GM06990 (cell line): ENCODE measurements around the gene HIC1.

Experiments
- DNase-seq: peaks from one replicate; pipeline ENCODE4 v3.0.0-alpha.2; 2011; ENCODE audit not compliant: insufficient read length; ENCODE audit errors: extremely low read depth
- H3K27me3 ChIP-seq: replicated peaks from 2 replicates; pipeline ENCODE4 v1.6.0; 2011; ENCODE audit warnings: low read length; ENCODE audit not compliant: control insufficient read depth, insufficient read depth
- H3K36me3 ChIP-seq: 2 replicates; pipeline ENCODE4 v1.5.1; 2011; ENCODE audit warnings: low read length; ENCODE audit not compliant: control insufficient read depth, insufficient read depth
- H3K4me3 ChIP-seq: replicated peaks from 2 replicates; pipeline ENCODE4 v1.5.1; 2011; ENCODE audit warnings: low read depth, mild to moderate bottlenecking, control low read depth, low read length
- TF ChIP-seq, protein P1 (sequence below): IDR thresholded peaks from 2 replicates; pipeline ENCODE4 v1.5.1; 2011; ENCODE audit warnings: low read length, control low read depth, mild to moderate bottlenecking, inconsistent platforms; ENCODE audit not compliant: insufficient read depth, poor library complexity, severe bottlenecking

Gene HIC1, protein sequence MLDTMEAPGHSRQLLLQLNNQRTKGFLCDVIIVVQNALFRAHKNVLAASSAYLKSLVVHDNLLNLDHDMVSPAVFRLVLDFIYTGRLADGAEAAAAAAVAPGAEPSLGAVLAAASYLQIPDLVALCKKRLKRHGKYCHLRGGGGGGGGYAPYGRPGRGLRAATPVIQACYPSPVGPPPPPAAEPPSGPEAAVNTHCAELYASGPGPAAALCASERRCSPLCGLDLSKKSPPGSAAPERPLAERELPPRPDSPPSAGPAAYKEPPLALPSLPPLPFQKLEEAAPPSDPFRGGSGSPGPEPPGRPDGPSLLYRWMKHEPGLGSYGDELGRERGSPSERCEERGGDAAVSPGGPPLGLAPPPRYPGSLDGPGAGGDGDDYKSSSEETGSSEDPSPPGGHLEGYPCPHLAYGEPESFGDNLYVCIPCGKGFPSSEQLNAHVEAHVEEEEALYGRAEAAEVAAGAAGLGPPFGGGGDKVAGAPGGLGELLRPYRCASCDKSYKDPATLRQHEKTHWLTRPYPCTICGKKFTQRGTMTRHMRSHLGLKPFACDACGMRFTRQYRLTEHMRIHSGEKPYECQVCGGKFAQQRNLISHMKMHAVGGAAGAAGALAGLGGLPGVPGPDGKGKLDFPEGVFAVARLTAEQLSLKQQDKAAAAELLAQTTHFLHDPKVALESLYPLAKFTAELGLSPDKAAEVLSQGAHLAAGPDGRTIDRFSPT

DNA sequence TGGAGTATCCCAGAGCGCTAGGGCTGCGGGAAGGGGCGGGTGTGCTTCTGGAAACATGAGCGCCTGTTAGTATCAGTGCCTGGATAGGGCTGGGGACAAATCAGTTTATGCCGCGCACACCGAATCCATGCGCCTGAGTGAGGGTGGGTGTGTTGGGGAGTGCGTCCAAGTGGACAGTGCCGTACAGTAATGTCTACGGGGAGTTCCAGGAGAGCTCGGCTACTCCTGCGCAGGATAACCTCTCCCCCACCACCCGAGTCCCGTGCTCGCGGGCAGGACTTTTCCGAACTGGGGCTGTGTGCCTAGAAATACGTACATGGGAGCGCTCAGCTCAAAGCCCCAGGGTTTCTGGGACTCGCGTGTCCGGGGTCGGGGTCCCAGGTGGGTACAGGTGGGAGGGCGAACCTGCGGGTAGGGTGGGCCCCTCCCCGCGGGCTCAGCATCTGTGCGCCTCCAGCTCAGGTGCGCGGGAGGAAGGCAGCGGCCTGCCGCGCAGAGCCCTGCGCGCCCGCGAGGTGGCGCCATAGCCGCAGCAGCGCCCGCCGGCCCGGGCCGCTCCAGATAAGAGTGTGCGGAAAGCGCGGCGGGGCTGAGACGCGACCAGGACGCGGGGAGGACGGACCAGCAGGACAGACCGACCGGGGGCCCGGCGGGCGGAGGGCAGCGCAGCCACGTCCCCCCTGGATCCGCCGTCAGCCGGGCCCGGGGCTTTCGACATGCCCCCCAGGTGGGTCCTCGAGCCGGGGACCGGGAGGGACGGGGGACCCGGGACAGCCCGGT is at the start of gene HIC1:
Gene HIC1 (plus strand): TSS at position 592 of the 780 bp plus-strand sequence. CDS start 1,588 bp downstream, outside the sequence.
- peak; percentile 88 for DNase-seq
- TF ChIP-seq, protein P1, sequence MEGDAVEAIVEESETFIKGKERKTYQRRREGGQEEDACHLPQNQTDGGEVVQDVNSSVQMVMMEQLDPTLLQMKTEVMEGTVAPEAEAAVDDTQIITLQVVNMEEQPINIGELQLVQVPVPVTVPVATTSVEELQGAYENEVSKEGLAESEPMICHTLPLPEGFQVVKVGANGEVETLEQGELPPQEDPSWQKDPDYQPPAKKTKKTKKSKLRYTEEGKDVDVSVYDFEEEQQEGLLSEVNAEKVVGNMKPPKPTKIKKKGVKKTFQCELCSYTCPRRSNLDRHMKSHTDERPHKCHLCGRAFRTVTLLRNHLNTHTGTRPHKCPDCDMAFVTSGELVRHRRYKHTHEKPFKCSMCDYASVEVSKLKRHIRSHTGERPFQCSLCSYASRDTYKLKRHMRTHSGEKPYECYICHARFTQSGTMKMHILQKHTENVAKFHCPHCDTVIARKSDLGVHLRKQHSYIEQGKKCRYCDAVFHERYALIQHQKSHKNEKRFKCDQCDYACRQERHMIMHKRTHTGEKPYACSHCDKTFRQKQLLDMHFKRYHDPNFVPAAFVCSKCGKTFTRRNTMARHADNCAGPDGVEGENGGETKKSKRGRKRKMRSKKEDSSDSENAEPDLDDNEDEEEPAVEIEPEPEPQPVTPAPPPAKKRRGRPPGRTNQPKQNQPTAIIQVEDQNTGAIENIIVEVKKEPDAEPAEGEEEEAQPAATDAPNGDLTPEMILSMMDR: peak; percentile 48
- H3K4me3 ChIP-seq: peak within 1 kb of the TSS; percentile 78
- peaks cover 8% of the 10 kb centered on the region for H3K36me3 ChIP-seq
- no peaks in the 10 kb centered on the region for H3K27me3 ChIP-seq

DNA sequence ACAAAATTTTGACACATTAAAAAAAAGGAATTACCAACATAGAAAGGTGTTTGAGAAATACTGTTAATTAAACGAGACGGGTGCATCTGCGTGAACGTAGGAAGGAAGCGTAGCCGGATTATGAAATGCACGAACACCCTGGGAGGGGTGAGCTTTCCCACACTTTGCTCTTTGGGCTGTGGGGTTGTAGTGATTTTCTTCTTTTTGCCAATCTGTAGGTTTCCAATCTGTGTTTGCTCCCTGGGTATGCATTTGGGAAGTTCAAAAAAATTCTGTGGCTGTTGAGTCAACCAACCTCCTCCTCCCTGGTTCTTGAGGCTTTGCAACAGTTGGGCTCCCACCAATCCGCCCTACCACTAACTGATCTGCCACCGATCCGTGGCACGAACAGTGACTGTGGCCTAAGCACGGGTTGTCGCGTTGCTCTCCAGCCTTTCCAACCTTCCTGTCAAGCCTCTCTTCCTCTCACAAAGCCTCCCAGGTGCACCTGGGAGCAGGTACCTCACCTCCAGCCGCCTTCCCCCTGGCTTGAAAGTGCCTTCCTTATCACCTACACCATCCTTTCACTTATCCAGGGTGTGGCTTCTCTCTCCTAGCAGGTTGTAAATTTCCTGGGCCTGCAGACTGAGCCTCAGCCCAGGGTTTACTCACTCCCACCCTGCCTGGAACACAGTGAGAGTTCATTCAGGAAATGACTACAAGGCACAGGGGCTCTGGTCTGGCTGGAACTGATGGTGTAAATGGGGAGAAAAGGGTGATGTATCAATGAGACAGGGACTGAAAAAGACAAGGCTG is 46.4 kb upstream of the HIC1 start:
- TF ChIP-seq, protein P1: no peak
- Histone ChIP-seq H3K36me3 (no peaks in the 10 kb centered on the region), H3K4me3 (no peak overlapping the region), H3K27me3 (no peaks in the 10 kb centered on the region; the same call in 1 of the 2 replicates)
- DNase-seq: no peak

DNA sequence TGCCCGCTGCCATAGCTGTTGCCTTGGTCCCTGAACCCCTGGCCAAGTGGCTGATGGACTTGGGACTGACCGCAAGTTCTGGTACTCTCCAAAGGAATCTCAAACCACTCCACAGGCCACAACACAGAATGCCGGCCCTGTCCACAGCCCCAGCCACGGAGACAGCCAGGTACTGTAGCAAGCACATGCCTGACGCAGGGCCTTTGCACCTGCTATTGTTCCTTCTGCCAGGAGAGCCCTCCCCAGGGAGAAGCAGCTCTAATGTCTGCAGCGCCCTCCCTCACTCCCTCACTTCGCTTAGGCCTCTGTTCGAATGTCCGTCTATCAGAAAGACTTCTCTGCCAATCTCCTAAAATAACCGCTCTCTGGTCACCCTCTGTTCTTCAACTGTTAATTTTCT is 45.2 kb upstream of the HIC1 start:
- Histone ChIP-seq H3K4me3 (no peak overlapping the region), H3K27me3 (no peaks in the 10 kb centered on the region; the same call in 1 of the 2 replicates), H3K36me3 (no peaks in the 10 kb centered on the region)
- TF ChIP-seq, protein P1: no peak
- DNase-seq: no peak

DNA sequence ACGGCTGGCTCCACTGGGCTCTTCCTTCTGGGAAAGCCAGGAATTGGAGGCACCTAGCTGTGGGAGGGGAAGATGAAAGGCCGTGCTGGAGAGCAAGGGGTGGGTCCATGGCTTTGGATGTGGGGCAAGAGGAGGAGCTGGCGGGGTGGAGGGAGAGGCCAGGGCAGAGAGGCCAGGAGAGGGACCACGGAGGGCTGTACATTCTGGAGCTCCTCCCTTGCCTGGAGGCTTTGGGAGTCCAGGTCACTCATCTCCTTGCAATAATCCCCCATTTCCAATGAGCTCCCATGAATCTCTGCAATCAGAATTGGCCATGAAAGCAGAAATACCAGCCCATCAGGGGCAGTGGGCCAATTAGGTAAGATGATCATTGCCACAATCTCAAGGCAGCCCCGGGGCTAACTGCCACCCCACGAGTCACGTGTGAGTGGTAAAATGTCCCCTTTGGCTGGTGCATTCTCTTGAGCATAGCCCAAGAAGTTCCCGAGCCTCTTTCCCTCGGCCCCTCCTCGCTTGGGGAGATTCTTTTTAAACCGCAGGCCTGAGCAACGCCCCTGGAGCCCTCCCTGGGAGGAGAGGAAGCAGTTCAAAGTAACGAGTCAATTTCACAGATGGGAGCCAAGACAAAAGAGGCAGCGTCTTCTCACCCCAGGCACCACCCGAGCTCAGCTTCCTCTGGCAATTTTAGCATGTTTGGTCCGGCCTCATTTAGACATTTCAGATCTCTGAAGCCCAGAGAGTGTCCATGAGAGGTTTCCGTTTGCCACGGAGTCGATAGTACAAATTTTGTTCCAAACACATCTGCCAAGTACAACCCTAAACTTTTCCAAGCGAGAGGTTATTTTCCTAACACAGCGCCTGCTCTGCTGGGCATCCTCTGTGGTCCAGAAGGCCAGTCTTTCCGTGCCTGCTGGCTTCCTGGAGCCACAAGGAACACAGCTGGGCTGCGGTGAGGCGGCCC is 43.2 kb upstream of the HIC1 start:
- TF ChIP-seq, protein P1: no peak
- Histone ChIP-seq H3K27me3 (no peaks in the 10 kb centered on the region), H3K4me3 (no peak overlapping the region), H3K36me3 (no peaks in the 10 kb centered on the region)
- DNase-seq: no peak
